ENCODE data around the gene CTRB2.

The CTRB2 gene

GRCh38 chr16:75195811-75196790, 10.9 kb downstream of the CTRB2 start:
- Histone ChIP-seq H3K18ac (ENCODE audit: low read length) (no peak overlapping the region), H4K8ac (ENCODE audit: low read depth, low read length) (no peak overlapping the region), H3K23ac (ENCODE audit: low read length) (no peak overlapping the region), H3K27me3 (ENCODE audit: insufficient read depth, low read length) (no peaks in the 10 kb centered on the region), H3K79me2 (ENCODE audit: control insufficient read depth, insufficient read depth, low read length, poor library complexity) (no peaks in the 10 kb centered on the region), H3K27ac (ENCODE audit: low read depth, low read length) (no peak overlapping the region), H4K91ac (ENCODE audit: low read depth, low read length) (no peak overlapping the region), H2AK5ac (ENCODE audit: low read length) (no peak overlapping the region), H2BK5ac (ENCODE audit: low read depth, low read length, poor library complexity) (no peak overlapping the region), H3K9me3 (ENCODE audit: insufficient read depth, low read depth, low read length) (peaks cover 1% of the 10 kb centered on the region), H3K36me3 (ENCODE audit: control insufficient read depth in 1 of 2, insufficient read depth in 2 of 2, low read length in 2 of 2) (no peaks in the 10 kb centered on the region), H3K4ac (ENCODE audit: low read depth, low read length) (no peak overlapping the region), H4K12ac (ENCODE audit: low read depth, low read length) (no peak overlapping the region), H3K4me3 (ENCODE audit: low read depth, low read length) (no peak overlapping the region), H2BK12ac (ENCODE audit: low read length) (no peak overlapping the region), H3K4me1 (ENCODE audit: control insufficient read depth in 1 of 2, insufficient read depth in 2 of 2, low read length in 2 of 2) (no peaks in the 10 kb centered on the region), H3K9ac (ENCODE audit: low read length) (no peak overlapping the region), H2BK120ac (ENCODE audit: insufficient read depth, low read length, poor library complexity) (no peak overlapping the region), H3K14ac (ENCODE audit: low read length) (no peak overlapping the region), H2AFZ (ENCODE audit: insufficient read depth, low read length, poor library complexity) (no peak overlapping the region), H3K4me2 (ENCODE audit: low read length) (no peak overlapping the region), H3K79me1 (ENCODE audit: low read length) (no peaks in the 10 kb centered on the region)
- no CpG with 5 or more reads among the region's 24 CpGs for WGBS (ENCODE audit: extremely low coverage, insufficient coverage, insufficient read length)
- DNase-seq = no peak

GRCh38 chr16:75193730-75194444, 13.1 kb downstream of the CTRB2 start:
- no peak for DNase-seq

GRCh38 chr16:75193265-75193650, 13.7 kb downstream of the CTRB2 start:
- no peak overlapping the region for H3K9ac ChIP-seq (ENCODE audit: low read length)
- DNase-seq = no peak
- H4K8ac ChIP-seq (ENCODE audit: low read depth, low read length) = no peak overlapping the region
- no peaks in the 10 kb centered on the region for H3K79me1 ChIP-seq (ENCODE audit: low read length)
- H3K23ac ChIP-seq (ENCODE audit: low read length) = no peak overlapping the region
- no peak overlapping the region for H4K91ac ChIP-seq (ENCODE audit: low read depth, low read length)
- no peak overlapping the region for H3K4me3 ChIP-seq (ENCODE audit: low read depth, low read length)
- H3K27ac ChIP-seq (ENCODE audit: low read depth, low read length) = no peak overlapping the region
- H3K27me3 ChIP-seq (ENCODE audit: insufficient read depth, low read length) = no peaks in the 10 kb centered on the region
- H2BK12ac ChIP-seq (ENCODE audit: low read length) = no peak overlapping the region
- peaks cover 10 to 11% of the 10 kb centered on the region in 2 experiments for H3K4me1 ChIP-seq (ENCODE audit: control insufficient read depth in 1 of 2, insufficient read depth in 2 of 2, low read length in 2 of 2)
- no peak overlapping the region for H2BK5ac ChIP-seq (ENCODE audit: low read depth, low read length, poor library complexity)
- no peak overlapping the region for H3K4me2 ChIP-seq (ENCODE audit: low read length)
- H3K14ac ChIP-seq (ENCODE audit: low read length) = no peak overlapping the region
- no peaks in the 10 kb centered on the region for H3K79me2 ChIP-seq (ENCODE audit: control insufficient read depth, insufficient read depth, low read length, poor library complexity)
- no peaks in the 10 kb centered on the region for H3K36me3 ChIP-seq (ENCODE audit: control insufficient read depth in 1 of 2, insufficient read depth in 2 of 2, low read length in 2 of 2)
- no CpG with 5 or more reads among the region's 4 CpGs for whole genome bisulfite sequencing (ENCODE audit: extremely low coverage, insufficient coverage, insufficient read length)
- peaks cover 5% of the 10 kb centered on the region for H3K9me3 ChIP-seq (ENCODE audit: insufficient read depth, low read depth, low read length)
- no peak overlapping the region for H2BK120ac ChIP-seq (ENCODE audit: insufficient read depth, low read length, poor library complexity)
- H2AK5ac ChIP-seq (ENCODE audit: low read length) = no peak overlapping the region
- no peak overlapping the region for H3K4ac ChIP-seq (ENCODE audit: low read depth, low read length)
- H4K12ac ChIP-seq (ENCODE audit: low read depth, low read length) = no peak overlapping the region
- no peak overlapping the region for H2AFZ ChIP-seq (ENCODE audit: insufficient read depth, low read length, poor library complexity)
- no peak overlapping the region for H3K18ac ChIP-seq (ENCODE audit: low read length)

More at GRCh38 chr16:75193730-75194444, 13.1 kb downstream of the CTRB2 start:
- Histone ChIP-seq H3K4ac (ENCODE audit: low read depth, low read length) (no peak overlapping the region), H4K12ac (ENCODE audit: low read depth, low read length) (no peak overlapping the region), H3K14ac (ENCODE audit: low read length) (no peak overlapping the region), H3K18ac (ENCODE audit: low read length) (no peak overlapping the region), H2AK5ac (ENCODE audit: low read length) (no peak overlapping the region), H4K91ac (ENCODE audit: low read depth, low read length) (no peak overlapping the region), H3K79me2 (ENCODE audit: control insufficient read depth, insufficient read depth, low read length, poor library complexity) (no peaks in the 10 kb centered on the region), H2AFZ (ENCODE audit: insufficient read depth, low read length, poor library complexity) (no peak overlapping the region), H3K27me3 (ENCODE audit: insufficient read depth, low read length) (no peaks in the 10 kb centered on the region), H3K23ac (ENCODE audit: low read length) (no peak overlapping the region), H2BK12ac (ENCODE audit: low read length) (no peak overlapping the region), H3K4me2 (ENCODE audit: low read length) (no peak overlapping the region), H2BK5ac (ENCODE audit: low read depth, low read length, poor library complexity) (no peak overlapping the region), H3K79me1 (ENCODE audit: low read length) (no peaks in the 10 kb centered on the region), H3K4me1 (ENCODE audit: control insufficient read depth in 1 of 2, insufficient read depth in 2 of 2, low read length in 2 of 2) (peaks cover 6 to 7% of the 10 kb centered on the region in 2 experiments), H2BK120ac (ENCODE audit: insufficient read depth, low read length, poor library complexity) (no peak overlapping the region), H3K9me3 (ENCODE audit: insufficient read depth, low read depth, low read length) (peaks cover 5% of the 10 kb centered on the region), H3K4me3 (ENCODE audit: low read depth, low read length) (no peak overlapping the region), H3K27ac (ENCODE audit: low read depth, low read length) (no peak overlapping the region), H3K36me3 (ENCODE audit: control insufficient read depth in 1 of 2, insufficient read depth in 2 of 2, low read length in 2 of 2) (no peaks in the 10 kb centered on the region), H4K8ac (ENCODE audit: low read depth, low read length) (no peak overlapping the region), H3K9ac (ENCODE audit: low read length) (no peak overlapping the region)
- WGBS (ENCODE audit: extremely low coverage, insufficient coverage, insufficient read length) = no CpG with 5 or more reads among the region's 10 CpGs

GRCh38 chr16:75192606-75193264, 14.2 kb downstream of the CTRB2 start:
- no peak overlapping the region for H3K14ac ChIP-seq (ENCODE audit: low read length)

More at GRCh38 chr16:75192606-75193264, 14.2 kb downstream of the CTRB2 start:
- Histone ChIP-seq H2BK12ac (ENCODE audit: low read length) (no peak overlapping the region), H3K18ac (ENCODE audit: low read length) (no peak overlapping the region), H3K36me3 (ENCODE audit: control insufficient read depth in 1 of 2, insufficient read depth in 2 of 2, low read length in 2 of 2) (no peaks in the 10 kb centered on the region), H3K27ac (ENCODE audit: low read depth, low read length) (no peak overlapping the region), H4K8ac (ENCODE audit: low read depth, low read length) (no peak overlapping the region), H4K12ac (ENCODE audit: low read depth, low read length) (no peak overlapping the region), H2BK5ac (ENCODE audit: low read depth, low read length, poor library complexity) (no peak overlapping the region), H2AFZ (ENCODE audit: insufficient read depth, low read length, poor library complexity) (no peak overlapping the region), H4K91ac (ENCODE audit: low read depth, low read length) (no peak overlapping the region), H3K9ac (ENCODE audit: low read length) (no peak overlapping the region), H2BK120ac (ENCODE audit: insufficient read depth, low read length, poor library complexity) (no peak overlapping the region), H3K27me3 (ENCODE audit: insufficient read depth, low read length) (no peaks in the 10 kb centered on the region), H3K9me3 (ENCODE audit: insufficient read depth, low read depth, low read length) (peaks cover 5% of the 10 kb centered on the region), H3K23ac (ENCODE audit: low read length) (no peak overlapping the region), H3K4me2 (ENCODE audit: low read length) (no peak overlapping the region), H3K4ac (ENCODE audit: low read depth, low read length) (no peak overlapping the region), H3K4me3 (ENCODE audit: low read depth, low read length) (no peak overlapping the region), H3K79me2 (ENCODE audit: control insufficient read depth, insufficient read depth, low read length, poor library complexity) (no peaks in the 10 kb centered on the region), H3K79me1 (ENCODE audit: low read length) (no peaks in the 10 kb centered on the region), H3K4me1 (ENCODE audit: control insufficient read depth in 1 of 2, insufficient read depth in 2 of 2, low read length in 2 of 2) (peaks cover 10 to 11% of the 10 kb centered on the region in 2 experiments), H2AK5ac (ENCODE audit: low read length) (no peak overlapping the region)
- no CpG with 5 or more reads among the region's 21 CpGs for WGBS (ENCODE audit: extremely low coverage, insufficient coverage, insufficient read length)
- DNase-seq = peak; percentile 49 to 77

Measured in trophoblast cell (in vitro differentiated cells and primary cell).